Mucosa of descending colon (tissue), 3 donors: ENCODE measurements around the gene NUTF2. TPM values are rescaled to one million over a fixed set of nuclear protein-coding genes. Genes with fewer than 3 reads are reported as not detected.

Experiments used
- ATAC-seq: fragments of 200-7000 bp; cut with Tn5 transposase; one replicate; pipeline ENCODE4 v1.9.1; 2020; ENCODE audit warnings: mild to moderate bottlenecking, moderate library complexity
- DNase-seq, 3 donors: peaks; one replicate each; pipeline ENCODE4 v3.0.0-alpha.2; 2020
- H3K36me3 ChIP-seq: fragments of 200-600 bp; one replicate; pipeline ENCODE4 v1.8.0; 2021; ENCODE audit warnings: low read depth, mild to moderate bottlenecking
- H3K4me1 ChIP-seq: fragments of 200-600 bp; one replicate; pipeline ENCODE4 v1.8.0; 2021; ENCODE audit warnings: low read depth, mild to moderate bottlenecking
- H3K4me3 ChIP-seq: fragments of 200-600 bp; one replicate; pipeline ENCODE4 v1.8.0; 2021; ENCODE audit warnings: mild to moderate bottlenecking
- H3K9me3 ChIP-seq: fragments of 200-600 bp; one replicate; pipeline ENCODE4 v1.8.0; 2021; ENCODE audit warnings: mild to moderate bottlenecking
- intact Hi-C, 2 donors: fragments of 100-400 bp; cut with DNase I in 1 of 2; cut with micrococcal nuclease in 1 of 2; formaldehyde crosslinking; loops; one replicate each; pipeline versions ENCODE4 v1.11.0 to v1.11.1; 2022; cut with DNase I, micrococcal nuclease
- total RNA-seq, 3 donors: library from RNA; stranded (reverse); fragmentation: NEBNext Ultra II Directional in 2 of 3; extraction: Animal tissue kit (Norgen Biotek cat#: 25700) in 2 of 3; gene quantifications; one replicate each; pipeline versions ENCODE4 v1.2.1 to v1.2.4, GENCODE V29; 2021 to 2023
- TF ChIP-seq, protein P1 (sequence below): fragments of 200-600 bp; IDR thresholded peaks from one replicate; pipeline ENCODE4 v1.8.0; 2022; ENCODE audit warnings: antibody characterized with exemption, mild to moderate bottlenecking
- donor health status: DM: no; HTN: no; CAD: no; lungs with moderate emphysema.
- donor health status: DM: no; HTN: no; CAD: no.
- donor health status: DM: no; HTN: yes; CAD: no.

NUTF2 gene
- total RNA-seq, 3 donors from 2014 or later = 56.0 to 69.3 (median 58.0) TPM

GRCh38 chr16:67841198-67841815 lies 5.4 kb upstream of the NUTF2 start:
- TF ChIP-seq, protein P1, sequence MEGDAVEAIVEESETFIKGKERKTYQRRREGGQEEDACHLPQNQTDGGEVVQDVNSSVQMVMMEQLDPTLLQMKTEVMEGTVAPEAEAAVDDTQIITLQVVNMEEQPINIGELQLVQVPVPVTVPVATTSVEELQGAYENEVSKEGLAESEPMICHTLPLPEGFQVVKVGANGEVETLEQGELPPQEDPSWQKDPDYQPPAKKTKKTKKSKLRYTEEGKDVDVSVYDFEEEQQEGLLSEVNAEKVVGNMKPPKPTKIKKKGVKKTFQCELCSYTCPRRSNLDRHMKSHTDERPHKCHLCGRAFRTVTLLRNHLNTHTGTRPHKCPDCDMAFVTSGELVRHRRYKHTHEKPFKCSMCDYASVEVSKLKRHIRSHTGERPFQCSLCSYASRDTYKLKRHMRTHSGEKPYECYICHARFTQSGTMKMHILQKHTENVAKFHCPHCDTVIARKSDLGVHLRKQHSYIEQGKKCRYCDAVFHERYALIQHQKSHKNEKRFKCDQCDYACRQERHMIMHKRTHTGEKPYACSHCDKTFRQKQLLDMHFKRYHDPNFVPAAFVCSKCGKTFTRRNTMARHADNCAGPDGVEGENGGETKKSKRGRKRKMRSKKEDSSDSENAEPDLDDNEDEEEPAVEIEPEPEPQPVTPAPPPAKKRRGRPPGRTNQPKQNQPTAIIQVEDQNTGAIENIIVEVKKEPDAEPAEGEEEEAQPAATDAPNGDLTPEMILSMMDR = no peak
- ATAC-seq (no peak), DNase-seq (no peak)
- peak overlapping the region; percentile 46 for H3K4me3 ChIP-seq
- H3K36me3 ChIP-seq = no peaks in the 10 kb centered on the region
- intact Hi-C loops = no loop called here
- no peaks in the 10 kb centered on the region for H3K9me3 ChIP-seq
- peaks cover 30% of the 10 kb centered on the region for H3K4me1 ChIP-seq

GRCh38 chr16:67841816-67842508 lies 4.8 kb upstream of the NUTF2 start, which contains the start of gene THAP11:
Gene THAP11, plus strand, starts transcription at chr16:67842320. Its CDS starts 235 bp downstream, at chr16:67842555.
- peak within 1 kb of the TSS; percentile 46 for H3K4me3 ChIP-seq
- no peaks in the 10 kb centered on the region for H3K9me3 ChIP-seq
- intact Hi-C loops = no loop called here
- H3K4me1 ChIP-seq = peaks cover 30% of the 10 kb centered on the region
- DNase-seq = peak; percentile 94 to 96 (median 96)
- TF ChIP-seq, protein P1 = peak; percentile 82
- ATAC-seq = peak; percentile 80
- no peaks in the 10 kb centered on the region for H3K36me3 ChIP-seq

DNA sequence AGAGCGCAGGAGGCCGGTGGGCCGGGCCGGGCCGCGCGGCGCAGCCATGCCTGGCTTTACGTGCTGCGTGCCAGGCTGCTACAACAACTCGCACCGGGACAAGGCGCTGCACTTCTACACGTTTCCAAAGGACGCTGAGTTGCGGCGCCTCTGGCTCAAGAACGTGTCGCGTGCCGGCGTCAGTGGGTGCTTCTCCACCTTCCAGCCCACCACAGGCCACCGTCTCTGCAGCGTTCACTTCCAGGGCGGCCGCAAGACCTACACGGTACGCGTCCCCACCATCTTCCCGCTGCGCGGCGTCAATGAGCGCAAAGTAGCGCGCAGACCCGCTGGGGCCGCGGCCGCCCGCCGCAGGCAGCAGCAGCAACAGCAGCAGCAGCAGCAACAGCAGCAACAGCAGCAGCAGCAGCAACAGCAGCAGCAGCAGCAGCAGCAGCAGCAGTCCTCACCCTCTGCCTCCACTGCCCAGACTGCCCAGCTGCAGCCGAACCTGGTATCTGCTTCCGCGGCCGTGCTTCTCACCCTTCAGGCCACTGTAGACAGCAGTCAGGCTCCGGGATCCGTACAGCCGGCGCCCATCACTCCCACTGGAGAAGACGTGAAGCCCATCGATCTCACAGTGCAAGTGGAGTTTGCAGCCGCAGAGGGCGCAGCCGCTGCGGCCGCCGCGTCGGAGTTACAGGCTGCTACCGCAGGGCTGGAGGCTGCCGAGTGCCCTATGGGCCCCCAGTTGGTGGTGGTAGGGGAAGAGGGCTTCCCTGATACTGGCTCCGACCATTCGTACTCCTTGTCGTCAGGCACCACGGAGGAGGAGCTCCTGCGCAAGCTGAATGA lies 4.0 kb upstream of the NUTF2 start:
- Histone ChIP-seq H3K9me3 (no peaks in the 10 kb centered on the region), H3K36me3 (no peaks in the 10 kb centered on the region), H3K4me3 (peak overlapping the region; percentile 46), H3K4me1 (peaks cover 33% of the 10 kb centered on the region)
- peak; percentile 40 for ATAC-seq
- peak; percentile 60 to 79 (median 72) for DNase-seq
- TF ChIP-seq, protein P1 = no peak
- intact Hi-C loops = no loop called here

DNA sequence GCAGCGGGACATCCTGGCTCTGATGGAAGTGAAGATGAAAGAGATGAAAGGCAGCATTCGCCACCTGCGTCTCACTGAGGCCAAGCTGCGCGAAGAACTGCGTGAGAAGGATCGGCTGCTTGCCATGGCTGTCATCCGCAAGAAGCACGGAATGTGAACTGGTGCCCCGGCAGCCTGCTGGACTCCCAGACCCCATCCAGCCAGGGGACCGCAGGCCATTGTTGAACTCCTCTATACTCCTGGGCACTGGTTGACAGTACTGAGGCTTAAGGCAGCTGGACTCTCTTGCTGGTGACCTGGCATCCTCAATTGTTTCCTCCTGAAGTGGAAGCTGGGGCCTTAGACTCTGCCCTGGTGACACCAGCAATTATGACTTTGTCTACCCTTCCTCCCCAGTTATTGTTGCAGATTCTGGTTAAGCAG lies 3.4 kb upstream of the NUTF2 start:
- Histone ChIP-seq H3K4me3 (no peak overlapping the region), H3K4me1 (peaks cover 39% of the 10 kb centered on the region), H3K9me3 (no peaks in the 10 kb centered on the region), H3K36me3 (no peaks in the 10 kb centered on the region)
- TF ChIP-seq, protein P1 = no peak
- intact Hi-C loops = no loop called here
- ATAC-seq (no peak), DNase-seq (peak in 1 of 3 donors; percentile 30)

DNA sequence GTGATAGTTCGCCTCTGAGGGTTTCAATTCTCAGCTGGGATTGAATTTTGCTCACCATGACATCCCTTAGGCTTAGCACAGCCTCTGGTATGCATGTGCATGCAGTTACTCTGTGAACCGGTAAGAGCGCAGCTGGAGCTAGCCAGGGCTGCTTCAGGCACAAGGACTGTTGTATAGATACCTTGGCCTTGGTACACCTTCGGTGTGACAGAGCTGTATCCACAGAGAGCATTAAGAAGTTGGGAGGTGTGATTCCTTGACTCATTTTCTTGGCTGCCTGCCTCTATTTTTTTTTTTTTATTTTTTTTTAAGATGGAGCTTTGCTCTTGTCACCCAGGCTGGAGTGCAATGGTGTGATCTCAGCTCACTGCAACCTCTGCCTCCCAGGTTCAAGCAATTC lies 2.2 kb upstream of the NUTF2 start:
- ATAC-seq (no peak), DNase-seq (no peak)
- TF ChIP-seq, protein P1 = no peak
- intact Hi-C loops = no loop called here
- H3K4me3 ChIP-seq = no peak overlapping the region
- H3K4me1 ChIP-seq = peaks cover 40% of the 10 kb centered on the region
- no peaks in the 10 kb centered on the region for H3K36me3 ChIP-seq
- no peaks in the 10 kb centered on the region for H3K9me3 ChIP-seq
